HT1080 (cell line): ENCODE measurements around the gene CHERP. TPM values are rescaled to one million over a fixed set of nuclear protein-coding genes. Genes with fewer than 3 reads are reported as not detected.

Experiments
- DNase-seq: peaks from one replicate; pipeline ENCODE4 v3.0.0-alpha.2; 2015; ENCODE audit warnings: low read depth
- polyA plus RNA-seq, 2 experiments: library from polyadenylated mRNA; depleted of rRNA; stranded (reverse); fragments of >200 nt; gene quantifications; 2 replicates each; pipeline ENCODE4 v1.2.3, GENCODE V29; 2015
- total RNA-seq: library from RNA; depleted of rRNA; stranded (reverse); fragments of >200 nt; shearing (Covaris generic); gene quantifications from 2 replicates; pipeline ENCODE4 v1.2.3, GENCODE V29; 2014; rRNA removed

The CHERP gene
- 6.5 and 9.2 TPM in 2 replicates for total RNA-seq
- 44.9 and 45.0 TPM in 2 replicates for polyA plus RNA-seq (2015; cell fraction: cytosol; rRNA removed)
- polyA plus RNA-seq (2015; cell fraction: nucleus; rRNA removed), result 80.7 and 101 TPM in 2 replicates

- peak; percentile 93 for DNase-seq
Measured at GRCh38 chr19:16542045-16542909, at the start of gene CHERP. Gene CHERP, minus strand, starts transcription at chr19:16542437. Its CDS starts 59 bp downstream, at chr19:16542378.

GRCh38 chr19:16590876-16591802 lies 48.9 kb upstream of the CHERP start:
- DNase-seq, result no peak

- no peak for DNase-seq
Measured at GRCh38 chr19:16589917-16590316, 47.7 kb upstream of the CHERP start.

- no peak for DNase-seq
Measured at GRCh38 chr19:16588824-16589577, 46.8 kb upstream of the CHERP start.

GRCh38 chr19:16587833-16588823 lies 45.9 kb upstream of the CHERP start:
- DNase-seq, result no peak

GRCh38 chr19:16586991-16587832 lies 45.0 kb upstream of the CHERP start:
- DNase-seq, result no peak

GRCh38 chr19:16586477-16586871 lies 44.2 kb upstream of the CHERP start:
- no peak for DNase-seq

GRCh38 chr19:16585808-16586476 lies 43.7 kb upstream of the CHERP start:
- no peak for DNase-seq

- DNase-seq, result no peak
Measured at GRCh38 chr19:16585094-16585801, 43.0 kb upstream of the CHERP start.

GRCh38 chr19:16584248-16585093 lies 42.2 kb upstream of the CHERP start:
- peak; percentile 85 for DNase-seq

GRCh38 chr19:16582486-16583261 lies 40.4 kb upstream of the CHERP start:
- DNase-seq, result no peak

- no peak for DNase-seq
Measured at GRCh38 chr19:16581971-16582343, 39.7 kb upstream of the CHERP start.

- no peak for DNase-seq
Measured at GRCh38 chr19:16581145-16581970, 39.1 kb upstream of the CHERP start.

- no peak for DNase-seq
Measured at GRCh38 chr19:16579381-16579780, 37.1 kb upstream of the CHERP start.

- DNase-seq, result no peak
Measured at GRCh38 chr19:16577531-16577985, 35.3 kb upstream of the CHERP start.
